Measurements from ENCODE around the gene D2HGDH.

The D2HGDH gene

DNA sequence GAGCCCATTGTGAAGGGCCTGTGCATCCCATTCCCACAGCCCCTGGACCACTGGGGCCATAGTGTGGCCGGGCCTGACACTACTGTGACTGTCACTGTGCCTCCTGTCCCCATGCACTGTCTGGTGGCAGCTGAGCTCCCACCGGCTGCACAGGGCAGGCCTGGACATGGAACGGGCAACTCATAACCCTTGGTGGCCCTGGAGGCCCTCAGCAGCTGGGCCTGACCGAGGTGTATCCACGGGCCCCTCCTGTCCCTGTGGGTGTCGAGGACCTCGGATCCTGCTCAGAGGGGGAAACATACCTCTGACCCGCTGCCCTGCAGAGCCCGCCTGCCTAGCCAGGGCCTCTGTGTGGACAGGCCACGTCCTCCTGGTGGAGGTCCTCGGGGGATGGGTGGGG, 34.4 kb downstream of the D2HGDH start:
- DNase-seq (ENCODE audit: insufficient read length, low spot score), result peak; percentile 14
- TF ChIP-seq, protein P1, sequence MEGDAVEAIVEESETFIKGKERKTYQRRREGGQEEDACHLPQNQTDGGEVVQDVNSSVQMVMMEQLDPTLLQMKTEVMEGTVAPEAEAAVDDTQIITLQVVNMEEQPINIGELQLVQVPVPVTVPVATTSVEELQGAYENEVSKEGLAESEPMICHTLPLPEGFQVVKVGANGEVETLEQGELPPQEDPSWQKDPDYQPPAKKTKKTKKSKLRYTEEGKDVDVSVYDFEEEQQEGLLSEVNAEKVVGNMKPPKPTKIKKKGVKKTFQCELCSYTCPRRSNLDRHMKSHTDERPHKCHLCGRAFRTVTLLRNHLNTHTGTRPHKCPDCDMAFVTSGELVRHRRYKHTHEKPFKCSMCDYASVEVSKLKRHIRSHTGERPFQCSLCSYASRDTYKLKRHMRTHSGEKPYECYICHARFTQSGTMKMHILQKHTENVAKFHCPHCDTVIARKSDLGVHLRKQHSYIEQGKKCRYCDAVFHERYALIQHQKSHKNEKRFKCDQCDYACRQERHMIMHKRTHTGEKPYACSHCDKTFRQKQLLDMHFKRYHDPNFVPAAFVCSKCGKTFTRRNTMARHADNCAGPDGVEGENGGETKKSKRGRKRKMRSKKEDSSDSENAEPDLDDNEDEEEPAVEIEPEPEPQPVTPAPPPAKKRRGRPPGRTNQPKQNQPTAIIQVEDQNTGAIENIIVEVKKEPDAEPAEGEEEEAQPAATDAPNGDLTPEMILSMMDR (IDR thresholded peaks at IDR 0.05; ENCODE audit: insufficient read depth, missing control alignments), result no peak
- no peak for FAIRE-seq

DNA sequence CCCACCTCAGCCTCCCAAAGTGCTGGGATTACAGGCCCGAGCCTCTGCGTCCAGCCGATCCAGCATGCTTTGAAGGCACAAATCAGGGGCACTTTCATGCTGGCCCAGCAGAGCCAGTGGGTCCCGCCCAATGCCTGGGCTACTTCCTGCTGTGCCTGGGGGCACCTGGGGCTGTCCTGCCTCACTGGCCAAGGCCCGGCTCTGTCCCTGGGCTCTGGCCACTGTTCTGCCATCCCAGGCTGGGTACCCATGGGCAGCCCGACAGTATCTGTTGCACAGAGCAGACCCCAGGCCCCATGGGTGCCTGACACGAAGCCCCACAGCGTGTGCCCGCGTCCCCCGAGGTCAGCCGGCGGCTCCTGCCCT, 35.4 kb downstream of the D2HGDH start:
- FAIRE-seq (no peak), DNase-seq (ENCODE audit: insufficient read length, low spot score) (peak; percentile 10)
- TF ChIP-seq, protein P1 (IDR thresholded peaks at IDR 0.05; ENCODE audit: insufficient read depth, missing control alignments), result no peak

DNA sequence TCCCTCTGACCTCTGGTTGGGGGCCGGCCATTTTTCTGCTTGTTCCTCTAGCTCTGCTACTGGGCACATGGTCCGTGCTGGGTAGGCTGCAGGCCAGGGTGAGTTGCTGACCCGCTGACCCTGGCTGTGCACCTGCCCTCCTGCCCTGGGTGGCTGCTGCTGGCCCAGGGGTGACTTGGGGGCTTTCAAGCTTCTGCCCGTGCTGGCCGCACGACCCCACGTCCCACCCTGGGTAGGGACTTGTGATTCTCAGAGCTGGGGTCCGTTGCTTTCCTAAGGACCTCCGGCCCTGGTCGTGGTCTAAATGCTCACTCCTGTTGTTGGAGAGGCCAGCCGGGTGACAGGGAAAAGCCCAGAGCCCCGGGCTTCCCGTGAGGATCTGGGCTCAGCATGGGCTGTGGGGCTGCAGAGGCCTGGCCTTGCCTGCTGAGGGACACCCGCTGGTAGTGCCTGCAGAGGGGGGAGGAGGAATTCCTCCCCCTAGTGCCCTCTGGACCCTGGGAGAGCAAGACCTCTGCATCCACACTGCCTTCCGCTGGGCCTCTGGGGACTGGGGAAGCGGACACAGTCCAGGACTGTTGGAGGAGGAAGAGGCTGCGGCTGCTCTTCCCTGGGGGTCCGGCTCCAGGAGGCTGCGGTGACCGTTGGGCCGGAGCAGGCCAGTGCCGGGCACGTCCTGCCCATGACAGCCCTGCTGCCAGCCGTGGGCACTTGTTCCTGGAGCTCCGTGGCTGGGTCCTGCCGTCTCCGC, 35.9 kb downstream of the D2HGDH start:
- TF ChIP-seq, protein P1 (IDR thresholded peaks at IDR 0.05; ENCODE audit: insufficient read depth, missing control alignments), result no peak
- FAIRE-seq (no peak), DNase-seq (ENCODE audit: insufficient read length, low spot score) (peak; percentile 15)

DNA sequence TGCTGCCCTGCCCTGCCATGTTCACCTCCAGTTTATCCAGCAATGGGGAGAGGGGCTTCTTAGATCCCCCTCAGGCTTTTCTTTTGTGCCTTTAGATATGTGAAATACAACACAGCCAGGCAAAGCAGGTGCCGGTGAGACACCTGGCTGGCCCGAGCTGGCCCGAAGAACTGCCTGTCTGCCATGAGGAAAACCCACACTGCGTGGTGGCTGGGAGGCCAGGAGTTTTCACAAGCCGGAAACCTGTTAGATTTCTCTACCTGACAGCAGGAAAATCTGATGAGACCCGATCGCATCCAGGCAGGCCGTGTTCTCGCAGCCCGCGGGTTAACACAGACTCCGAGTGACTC, 36.5 kb downstream of the D2HGDH start:
- DNase-seq (ENCODE audit: insufficient read length, low spot score) (peak; percentile 47), FAIRE-seq (no peak)
- TF ChIP-seq, protein P1 (IDR thresholded peaks at IDR 0.05; ENCODE audit: insufficient read depth, missing control alignments), result no peak

DNA sequence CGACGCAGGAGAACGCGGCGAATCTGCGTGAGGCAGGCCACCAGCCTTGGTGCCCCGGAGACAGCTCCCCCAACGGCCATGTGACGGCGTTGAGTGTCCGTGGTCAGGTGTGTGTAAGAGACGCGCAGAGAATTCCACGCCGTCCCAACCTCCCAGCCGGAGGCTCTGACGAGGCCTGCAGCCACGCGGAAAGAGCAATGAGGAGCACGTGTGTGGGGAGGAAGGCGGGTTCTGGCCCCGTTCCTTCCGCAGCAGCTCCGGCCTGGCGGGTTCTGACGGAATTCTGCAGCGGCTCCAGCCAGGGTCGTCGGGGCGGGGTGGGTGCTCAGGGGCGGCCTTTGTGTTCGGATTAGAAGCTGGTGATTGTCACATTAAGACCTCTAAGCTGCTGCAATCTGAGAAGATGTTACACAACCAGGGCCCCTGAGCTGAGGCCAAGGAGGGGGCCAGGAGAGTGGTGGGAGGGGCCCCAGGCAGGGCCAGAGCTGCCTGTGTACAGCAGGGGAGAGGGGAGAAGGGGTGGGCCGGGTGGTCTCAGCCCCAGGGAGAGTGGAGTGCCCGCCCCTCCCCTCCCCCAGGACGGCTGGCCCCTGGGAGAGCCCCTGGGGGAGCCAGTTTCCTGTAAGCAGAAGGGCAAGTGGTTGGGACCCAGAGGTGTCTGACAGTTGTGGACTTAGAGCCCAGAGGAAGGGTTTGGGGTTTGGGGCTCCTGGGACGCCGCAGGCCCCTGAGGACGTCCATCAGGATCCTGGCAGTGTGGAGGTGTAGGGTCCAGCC, 37.0 kb downstream of the D2HGDH start:
- TF ChIP-seq, protein P1 (IDR thresholded peaks at IDR 0.05; ENCODE audit: insufficient read depth, missing control alignments), result no peak
- FAIRE-seq, result no peak
- peak; percentile 98 for DNase-seq (ENCODE audit: insufficient read length, low spot score)

DNA sequence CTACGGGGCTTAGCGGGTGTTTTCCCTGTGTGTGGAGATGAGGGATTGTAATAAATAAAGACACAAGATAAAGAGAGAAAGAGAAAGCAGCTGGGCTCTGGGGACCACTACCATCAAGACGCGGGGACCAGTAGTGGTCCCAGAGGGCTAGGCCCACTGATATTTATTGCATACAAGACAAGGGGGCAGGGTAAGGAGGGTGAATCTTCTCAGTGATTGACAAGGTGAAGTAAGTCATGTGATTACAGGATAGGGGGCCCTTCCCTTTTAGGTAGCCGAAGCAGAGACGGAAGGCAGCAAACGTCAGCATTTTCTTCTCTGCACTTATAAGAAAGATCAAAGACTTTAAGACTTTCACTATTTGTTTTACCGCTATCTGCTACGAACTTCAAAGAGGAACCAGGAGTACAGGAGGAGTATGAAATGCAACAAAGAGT, 37.7 kb downstream of the D2HGDH start:
- TF ChIP-seq, protein P1 (IDR thresholded peaks at IDR 0.05; ENCODE audit: insufficient read depth, missing control alignments), result no peak
- no peak for DNase-seq (ENCODE audit: insufficient read length, low spot score)
- FAIRE-seq, result no peak

All from D721Med (cell line).